LNCAP (cell line): ENCODE data around the gene GIGYF1.
A peak's percentile ranks its signal among the peaks of the same experiment; 100 is the strongest.

ENCODE experiments used
- TF ChIP-seq, protein P1 (sequence below): fragments of 450-650 bp; IDR thresholded peaks from 2 replicates; pipeline ENCODE4 v1.5.1; 2017; ENCODE audit warnings: mild to moderate bottlenecking

The GIGYF1 gene

DNA sequence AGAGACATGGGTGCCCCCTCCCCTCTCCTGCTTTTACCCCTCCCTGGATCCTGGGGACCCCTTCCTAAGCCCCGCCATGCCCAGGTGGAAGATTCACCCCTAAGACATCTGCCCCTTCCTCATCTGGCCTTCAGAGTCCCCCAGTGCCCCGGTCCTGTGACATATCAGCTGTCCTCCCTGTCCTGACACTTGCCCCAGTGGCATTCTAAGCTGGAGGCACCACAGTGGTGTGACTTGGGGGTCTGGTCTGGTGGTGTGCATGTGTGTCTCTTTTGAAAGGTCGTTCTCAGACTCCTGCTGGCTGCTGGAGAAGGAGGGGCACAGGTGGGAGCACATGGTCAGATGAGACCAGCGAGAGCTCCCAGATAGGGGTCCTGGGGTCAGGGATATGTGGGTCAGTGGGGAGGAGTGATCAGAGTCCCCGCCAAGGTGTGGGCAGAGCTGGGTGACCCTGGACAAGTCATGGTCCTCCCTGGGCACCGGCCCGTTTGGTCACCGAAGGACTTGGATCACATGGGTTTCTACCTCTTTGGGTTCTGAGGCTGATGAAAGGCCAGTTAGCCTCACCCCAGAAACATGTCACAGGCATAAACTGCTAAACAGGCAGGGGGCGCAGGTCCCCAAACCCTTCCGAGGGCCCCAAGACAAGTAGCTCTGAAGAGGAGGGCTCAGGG lies 52.1 kb downstream of the GIGYF1 start:
- TF ChIP-seq, protein P1, sequence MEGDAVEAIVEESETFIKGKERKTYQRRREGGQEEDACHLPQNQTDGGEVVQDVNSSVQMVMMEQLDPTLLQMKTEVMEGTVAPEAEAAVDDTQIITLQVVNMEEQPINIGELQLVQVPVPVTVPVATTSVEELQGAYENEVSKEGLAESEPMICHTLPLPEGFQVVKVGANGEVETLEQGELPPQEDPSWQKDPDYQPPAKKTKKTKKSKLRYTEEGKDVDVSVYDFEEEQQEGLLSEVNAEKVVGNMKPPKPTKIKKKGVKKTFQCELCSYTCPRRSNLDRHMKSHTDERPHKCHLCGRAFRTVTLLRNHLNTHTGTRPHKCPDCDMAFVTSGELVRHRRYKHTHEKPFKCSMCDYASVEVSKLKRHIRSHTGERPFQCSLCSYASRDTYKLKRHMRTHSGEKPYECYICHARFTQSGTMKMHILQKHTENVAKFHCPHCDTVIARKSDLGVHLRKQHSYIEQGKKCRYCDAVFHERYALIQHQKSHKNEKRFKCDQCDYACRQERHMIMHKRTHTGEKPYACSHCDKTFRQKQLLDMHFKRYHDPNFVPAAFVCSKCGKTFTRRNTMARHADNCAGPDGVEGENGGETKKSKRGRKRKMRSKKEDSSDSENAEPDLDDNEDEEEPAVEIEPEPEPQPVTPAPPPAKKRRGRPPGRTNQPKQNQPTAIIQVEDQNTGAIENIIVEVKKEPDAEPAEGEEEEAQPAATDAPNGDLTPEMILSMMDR: no peak

DNA sequence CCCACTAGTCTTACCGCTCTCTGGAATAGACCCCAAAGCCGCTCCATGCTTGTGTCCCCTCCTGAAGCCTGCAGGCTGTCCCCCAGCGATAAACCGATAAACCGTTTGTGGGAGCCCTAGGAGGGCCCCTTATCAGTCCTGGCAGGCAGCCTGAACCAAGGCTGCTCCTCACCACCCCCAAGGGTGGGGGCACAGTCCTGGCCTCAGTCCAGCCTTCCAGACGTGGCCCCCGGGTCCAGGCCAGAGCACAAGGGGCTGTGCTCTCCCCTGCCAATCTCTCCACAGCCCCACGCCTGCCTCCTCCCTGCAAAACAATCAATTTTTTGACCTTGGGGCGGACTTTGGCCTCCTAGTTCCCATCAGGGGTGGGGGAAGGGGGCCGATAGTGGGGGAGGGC lies 52.6 kb downstream of the GIGYF1 start, which contains the start of gene TFR2:
TSS of gene TFR2 (minus strand) at position 90 of the 397 bp plus-strand sequence. CDS start at position 47, 43 bp downstream.
- TF ChIP-seq, protein P1: no peak

DNA sequence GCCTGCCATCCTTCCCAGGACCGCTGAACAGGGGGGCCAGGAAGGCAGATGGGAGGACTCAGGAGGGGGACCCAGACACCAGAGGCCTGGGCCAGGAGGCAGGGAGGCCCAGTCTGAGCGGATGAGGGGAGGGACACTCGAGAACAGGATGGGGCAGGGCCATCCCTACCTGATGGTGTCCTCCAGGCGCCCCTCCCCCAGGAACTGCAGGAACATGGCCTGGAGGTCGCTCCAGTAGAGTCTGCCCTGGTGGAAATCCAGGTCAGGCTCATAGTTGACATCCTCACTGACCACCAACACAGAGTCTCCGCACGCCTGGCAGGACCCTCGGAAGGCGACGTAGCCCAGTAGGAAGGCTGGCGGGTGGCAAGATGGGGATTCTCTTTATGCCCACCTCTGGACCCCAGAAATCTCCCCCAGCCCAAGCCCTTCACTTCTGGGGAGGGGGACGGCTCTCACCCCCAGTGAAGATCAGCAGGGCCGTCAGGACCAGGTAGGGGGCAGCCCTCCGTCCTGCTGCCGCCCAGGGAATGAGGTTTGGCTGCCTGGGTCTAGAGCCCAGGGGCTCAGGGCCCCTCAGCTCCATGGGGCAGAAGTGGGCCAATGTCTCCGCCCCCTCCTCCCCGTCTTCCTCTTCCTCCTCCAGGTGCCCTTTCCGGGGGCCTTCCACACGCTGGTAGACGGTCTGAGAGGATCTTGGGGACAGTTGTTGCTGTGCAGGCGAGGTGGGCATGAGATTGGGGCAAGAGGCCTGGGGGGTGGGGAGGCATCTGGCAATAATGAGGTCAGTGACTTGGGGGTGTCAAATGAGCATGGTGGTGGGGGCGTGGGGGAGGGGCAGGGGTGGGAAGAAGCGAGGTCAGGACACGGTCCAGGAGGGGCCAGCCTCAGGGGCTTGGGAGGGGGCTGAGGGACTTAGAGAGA lies 53.3 kb downstream of the GIGYF1 start:
- TF ChIP-seq, protein P1: no peak

DNA sequence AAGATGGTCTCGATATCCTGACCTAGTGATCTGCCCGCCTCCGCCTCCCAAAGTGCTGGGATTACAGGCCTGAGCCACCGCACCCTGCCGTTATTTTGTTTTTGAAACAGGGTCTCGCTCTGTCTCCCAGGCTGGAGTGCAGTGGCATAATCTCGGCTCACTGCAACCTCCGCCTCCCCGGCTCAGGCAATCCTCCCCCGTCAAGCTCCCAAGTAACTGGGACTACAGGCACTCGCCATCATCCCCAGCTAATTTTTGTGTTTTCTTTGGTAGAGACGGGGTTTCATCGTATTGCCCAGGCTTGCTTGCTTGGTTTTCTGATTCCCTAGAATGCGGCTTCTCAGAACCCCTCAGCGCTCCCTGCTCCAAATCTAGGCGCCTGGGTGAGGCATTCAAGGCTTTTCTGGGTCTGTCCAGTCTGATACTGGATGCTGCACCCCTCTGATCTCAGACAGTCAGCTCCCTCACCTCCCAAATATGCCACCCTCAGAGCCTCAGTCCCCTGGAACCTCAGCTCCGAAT lies 54.0 kb downstream of the GIGYF1 start:
- TF ChIP-seq, protein P1: no peak

DNA sequence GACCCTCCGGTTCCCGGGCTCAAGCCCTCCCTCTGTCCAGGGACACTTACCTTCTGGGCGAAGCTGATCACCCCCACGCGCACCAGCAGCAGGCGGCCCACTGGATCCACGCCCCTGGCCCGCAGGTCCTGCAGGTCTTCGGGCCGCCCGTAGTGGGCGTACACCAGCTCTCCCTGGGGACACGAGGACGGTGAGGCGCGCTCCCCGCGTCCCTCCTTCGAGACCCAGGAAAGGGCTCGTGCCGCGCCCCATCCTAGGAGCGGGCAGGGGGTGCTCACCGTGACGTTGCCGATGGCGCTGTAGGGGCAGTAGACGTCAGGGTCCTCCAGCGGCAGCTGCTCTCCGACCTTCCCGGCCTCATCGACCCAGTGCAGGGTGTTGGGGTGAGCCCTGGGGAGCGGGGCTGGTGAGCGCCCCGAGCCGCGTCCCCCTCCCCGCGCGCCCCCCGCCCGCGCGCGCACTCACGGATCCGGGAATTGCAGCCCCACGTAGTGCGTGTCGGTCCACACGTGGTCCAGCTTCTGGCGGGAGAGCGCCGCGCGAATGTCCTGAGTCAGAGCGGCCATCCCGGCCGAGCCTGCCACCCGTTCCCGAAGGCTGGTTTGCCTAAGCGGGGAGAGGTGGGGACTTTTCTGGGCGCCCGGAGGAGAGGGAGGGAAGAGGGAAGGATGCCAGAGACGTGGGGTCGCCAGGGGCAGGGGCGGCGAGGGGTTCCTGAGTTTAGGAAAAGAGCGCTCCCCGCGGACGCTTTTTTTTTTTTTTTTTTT lies 60.9 kb downstream of the GIGYF1 start:
- TF ChIP-seq, protein P1: 0 out of 2 replicates have a peak, but pooled peaks have one; percentile 16

DNA sequence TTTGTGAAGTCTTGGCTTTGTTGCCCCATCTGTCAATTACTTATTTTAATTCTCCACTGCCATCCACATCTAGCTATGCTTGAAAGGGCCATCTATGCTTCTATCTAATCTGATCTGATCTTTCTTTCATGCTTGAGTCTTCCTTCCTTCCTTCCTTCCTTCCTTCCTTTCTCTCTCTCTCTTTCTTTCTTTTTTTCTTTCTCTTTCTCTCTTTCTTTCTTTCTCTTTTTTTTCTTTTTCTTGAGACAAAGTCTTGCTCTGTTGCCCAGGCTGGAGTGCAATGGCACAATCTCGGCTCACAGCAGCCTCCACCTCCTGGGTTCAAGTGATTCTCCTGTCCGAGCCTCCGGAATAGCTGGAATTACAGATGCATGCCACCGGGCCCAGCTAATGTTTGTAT lies 64.0 kb downstream of the GIGYF1 start:
- TF ChIP-seq, protein P1: no peak
